Vagina (tissue), 2 donors: ENCODE measurements around the gene TYW5. TPM values are rescaled to one million over a fixed set of nuclear protein-coding genes. Genes with fewer than 3 reads are reported as not detected.

Experiments used
- DNase-seq, 2 donors: peaks; one replicate each; pipeline ENCODE4 v3.0.0-alpha.2; 2017; ENCODE audit errors: extremely low spot score in 2 of 2
- H3K27ac ChIP-seq: fragments of 200-600 bp; sonication (generic); one replicate; pipeline ENCODE4 v1.5.1; 2019
- H3K27me3 ChIP-seq: fragments of 200-600 bp; sonication (generic); one replicate; pipeline ENCODE4 v1.5.1; 2019
- H3K36me3 ChIP-seq, 2 donors: fragments of 200-600 bp; sonication (generic); one replicate each; pipeline ENCODE4 v1.5.1; 2017 to 2019
- H3K4me1 ChIP-seq: fragments of 200-600 bp; sonication (generic); one replicate; pipeline ENCODE4 v1.5.1; 2019
- H3K4me3 ChIP-seq, 2 donors: fragments of 200-600 bp; sonication (generic); 1 replicate in 1 of 2; 2 replicates in 1 of 2; pipeline ENCODE4 v1.5.1; 2016 to 2019
- H3K9me3 ChIP-seq: fragments of 200-600 bp; sonication (generic); one replicate; pipeline ENCODE4 v1.5.1; 2019
- POLR2A ChIP-seq, 2 donors: fragments of 450-650 bp; IDR thresholded peaks; one replicate each; pipeline ENCODE4 v1.6.1; 2017; ENCODE audit warnings: antibody characterized with exemption in 2 of 2, mild to moderate bottlenecking in 2 of 2, moderate library complexity in 2 of 2
- POLR2AphosphoS5 ChIP-seq, 2 donors: sonication (generic); formaldehyde crosslinking; IDR thresholded peaks; one replicate each; pipeline ENCODE4 v1.9.0; 2017; ENCODE audit warnings: antibody characterized with exemption in 2 of 2, mild to moderate bottlenecking in 2 of 2, low read depth in 1 of 2; ENCODE audit not compliant: insufficient read depth in 1 of 2
- intact Hi-C: fragments of 100-400 bp; cut with DNase I; formaldehyde crosslinking; loops from one replicate; pipeline ENCODE4 v1.15.1; 2023
- total RNA-seq: library from RNA; depleted of rRNA; stranded (reverse); fragments of >200 nt; gene quantifications from one replicate; pipeline ENCODE4 v1.2.3, GENCODE V29; 2016
- TF ChIP-seq, protein P1 (sequence below), 3 experiments: fragments of 450-650 bp in 2 of 3; fragments of 200-600 bp in 1 of 3; sonication (generic) in 1 of 3; IDR thresholded peaks; one replicate each; pipeline ENCODE4 v1.5.1; 2017 to 2019; ENCODE audit warnings: antibody characterized with exemption in 3 of 3, mild to moderate bottlenecking in 2 of 3, moderate library complexity in 2 of 3

Gene TYW5
- total RNA-seq, 1 donor from 2014 or later: 5.2 TPM

DNA sequence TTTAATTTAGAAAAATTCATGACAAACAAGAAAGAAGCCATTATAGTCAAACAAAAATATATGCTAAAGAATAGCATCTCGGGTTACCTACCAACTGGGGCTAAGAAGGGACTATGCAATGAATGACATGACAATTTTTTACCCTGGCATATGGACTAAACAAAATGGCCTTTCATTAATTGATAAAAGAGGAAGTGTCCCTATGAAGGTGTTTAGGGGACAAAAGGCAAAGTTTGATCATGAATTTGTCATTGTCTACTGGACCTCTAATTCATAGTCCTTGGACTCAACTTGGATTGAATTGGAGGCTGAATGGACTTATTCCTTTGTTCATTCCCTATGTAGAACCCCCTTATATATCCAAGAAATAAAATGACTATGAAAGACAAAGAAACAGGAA, 12.8 kb upstream of the TYW5 start:
- Histone ChIP-seq H3K4me3 (no peak overlapping the region), H3K9me3 (no peaks in the 10 kb centered on the region), H3K4me1 (no peaks in the 10 kb centered on the region), H3K27me3 (no peaks in the 10 kb centered on the region), H3K27ac (no peak overlapping the region), H3K36me3 (peaks cover 0 to 17% of the 10 kb centered on the region in 2 donors)
- no peak for TF ChIP-seq POLR2AphosphoS5 (IDR thresholded peaks at IDR 0.05; ENCODE audit: insufficient read depth in 1 of 2, low read depth in 1 of 2)
- no peak for TF ChIP-seq POLR2A (IDR thresholded peaks at IDR 0.05)
- TF ChIP-seq, protein P1, sequence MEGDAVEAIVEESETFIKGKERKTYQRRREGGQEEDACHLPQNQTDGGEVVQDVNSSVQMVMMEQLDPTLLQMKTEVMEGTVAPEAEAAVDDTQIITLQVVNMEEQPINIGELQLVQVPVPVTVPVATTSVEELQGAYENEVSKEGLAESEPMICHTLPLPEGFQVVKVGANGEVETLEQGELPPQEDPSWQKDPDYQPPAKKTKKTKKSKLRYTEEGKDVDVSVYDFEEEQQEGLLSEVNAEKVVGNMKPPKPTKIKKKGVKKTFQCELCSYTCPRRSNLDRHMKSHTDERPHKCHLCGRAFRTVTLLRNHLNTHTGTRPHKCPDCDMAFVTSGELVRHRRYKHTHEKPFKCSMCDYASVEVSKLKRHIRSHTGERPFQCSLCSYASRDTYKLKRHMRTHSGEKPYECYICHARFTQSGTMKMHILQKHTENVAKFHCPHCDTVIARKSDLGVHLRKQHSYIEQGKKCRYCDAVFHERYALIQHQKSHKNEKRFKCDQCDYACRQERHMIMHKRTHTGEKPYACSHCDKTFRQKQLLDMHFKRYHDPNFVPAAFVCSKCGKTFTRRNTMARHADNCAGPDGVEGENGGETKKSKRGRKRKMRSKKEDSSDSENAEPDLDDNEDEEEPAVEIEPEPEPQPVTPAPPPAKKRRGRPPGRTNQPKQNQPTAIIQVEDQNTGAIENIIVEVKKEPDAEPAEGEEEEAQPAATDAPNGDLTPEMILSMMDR (IDR thresholded peaks at IDR 0.05): no peak
- intact Hi-C loops: no loop called here
- no peak for DNase-seq

DNA sequence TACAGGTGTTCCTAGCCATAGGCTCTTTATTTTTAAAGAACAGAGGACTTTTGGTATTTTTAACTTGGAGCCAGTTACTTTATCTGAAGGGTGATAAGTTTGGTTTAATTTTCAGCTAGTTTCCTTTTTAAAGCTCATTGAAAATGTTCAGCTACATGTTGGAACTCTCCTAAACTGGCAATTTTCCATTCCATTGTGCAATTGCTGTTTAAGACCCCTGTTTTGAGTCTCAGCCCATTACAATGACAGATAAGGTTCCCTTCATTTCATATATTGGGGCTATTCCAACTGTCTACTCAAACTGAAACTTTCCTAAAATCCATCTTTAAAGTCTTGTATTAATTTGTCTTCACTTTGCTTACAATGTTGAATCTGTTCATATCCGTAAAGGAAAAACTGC, 11.7 kb upstream of the TYW5 start:
- Histone ChIP-seq H3K4me3 (no peak overlapping the region), H3K36me3 (peaks cover 0 to 25% of the 10 kb centered on the region in 2 donors), H3K9me3 (no peaks in the 10 kb centered on the region), H3K27ac (no peak overlapping the region), H3K4me1 (no peaks in the 10 kb centered on the region), H3K27me3 (no peaks in the 10 kb centered on the region)
- intact Hi-C loops: no loop called here
- TF ChIP-seq, protein P1 (IDR thresholded peaks at IDR 0.05): no peak
- TF ChIP-seq POLR2AphosphoS5 (IDR thresholded peaks at IDR 0.05; ENCODE audit: insufficient read depth in 1 of 2, low read depth in 1 of 2) (no peak), POLR2A (IDR thresholded peaks at IDR 0.05) (no peak)
- DNase-seq: no peak

DNA sequence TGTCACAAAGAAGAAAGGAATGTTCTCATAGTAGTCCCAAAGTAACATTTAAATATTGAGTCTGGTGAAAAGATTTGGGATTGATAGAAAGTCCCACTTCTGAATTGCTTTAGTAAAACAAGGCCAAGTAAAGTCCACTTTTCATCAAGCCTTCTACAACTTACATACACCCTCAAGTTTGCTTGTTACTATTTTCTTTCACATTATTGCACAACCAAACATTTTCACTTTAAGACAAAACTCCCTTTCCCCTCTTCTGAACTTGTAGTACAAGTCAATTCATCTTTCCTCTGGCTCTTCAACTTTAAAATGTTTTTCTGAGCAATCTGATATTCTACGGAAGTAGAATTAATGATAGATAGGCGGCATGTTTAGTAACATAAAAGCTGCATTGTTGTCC, 11.1 kb upstream of the TYW5 start:
- DNase-seq: no peak
- intact Hi-C loops: no loop called here
- Histone ChIP-seq H3K4me1 (no peaks in the 10 kb centered on the region), H3K9me3 (no peaks in the 10 kb centered on the region), H3K36me3 (peaks cover 0 to 31% of the 10 kb centered on the region in 2 donors), H3K4me3 (no peak overlapping the region), H3K27me3 (no peaks in the 10 kb centered on the region), H3K27ac (no peak overlapping the region)
- no peak for TF ChIP-seq POLR2AphosphoS5 (IDR thresholded peaks at IDR 0.05; ENCODE audit: insufficient read depth in 1 of 2, low read depth in 1 of 2)
- no peak for TF ChIP-seq POLR2A (IDR thresholded peaks at IDR 0.05)
- TF ChIP-seq, protein P1 (IDR thresholded peaks at IDR 0.05): no peak

DNA sequence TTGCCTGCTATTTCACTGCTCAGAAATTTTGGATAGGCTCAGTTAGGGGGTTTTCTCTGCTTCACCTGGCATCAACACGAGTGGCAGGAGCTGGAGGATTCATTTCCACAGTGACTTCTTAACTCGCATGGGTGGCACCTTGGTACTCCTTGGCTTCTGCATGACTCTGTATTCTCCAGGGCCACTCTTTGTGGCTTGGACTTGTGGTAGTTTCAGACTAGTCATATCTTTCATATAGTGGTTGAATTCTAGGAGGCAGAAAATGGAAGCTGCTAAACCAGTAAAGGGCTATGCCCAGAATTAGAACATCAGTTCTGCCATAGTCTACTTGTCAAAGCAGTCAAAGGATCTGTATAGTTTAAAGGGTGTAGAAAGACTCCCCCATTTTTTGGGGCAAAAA, 6.9 kb upstream of the TYW5 start:
- H3K27ac ChIP-seq: no peak overlapping the region
- H3K4me1 ChIP-seq: peaks cover 13% of the 10 kb centered on the region
- DNase-seq: no peak
- H3K9me3 ChIP-seq: no peaks in the 10 kb centered on the region
- TF ChIP-seq, protein P1 (IDR thresholded peaks at IDR 0.05): no peak
- TF ChIP-seq POLR2AphosphoS5 (IDR thresholded peaks at IDR 0.05; ENCODE audit: insufficient read depth in 1 of 2, low read depth in 1 of 2): no peak
- TF ChIP-seq POLR2A (IDR thresholded peaks at IDR 0.05): no peak
- H3K36me3 ChIP-seq: peaks cover 0 to 52% of the 10 kb centered on the region in 2 donors
- H3K27me3 ChIP-seq: no peaks in the 10 kb centered on the region
- H3K4me3 ChIP-seq: no peak overlapping the region
- intact Hi-C loops: no loop called here

DNA sequence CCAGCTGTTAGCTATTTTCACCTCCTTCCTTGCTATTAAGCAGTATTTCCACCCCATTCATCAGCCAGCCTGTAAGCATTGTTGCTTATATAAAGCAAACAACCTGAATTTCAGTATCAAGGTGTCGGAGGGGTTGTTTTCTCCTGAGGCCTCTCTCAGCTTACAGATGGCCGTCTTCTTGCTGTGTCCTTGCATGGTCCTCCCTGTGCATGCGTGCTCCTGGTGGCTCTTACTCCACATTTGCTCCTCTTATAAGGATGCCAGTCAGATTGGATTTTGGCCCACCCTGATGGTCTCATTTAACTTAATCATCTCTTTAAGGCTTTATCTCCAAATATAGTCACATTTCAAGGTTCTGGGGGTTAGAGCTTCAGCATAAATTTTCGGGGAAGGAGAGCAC, 2.7 kb upstream of the TYW5 start:
- intact Hi-C loops: no loop called here
- H3K4me3 ChIP-seq: no peak overlapping the region
- H3K36me3 ChIP-seq: peaks cover 0 to 35% of the 10 kb centered on the region in 2 donors
- H3K27ac ChIP-seq: no peak overlapping the region
- TF ChIP-seq POLR2AphosphoS5 (IDR thresholded peaks at IDR 0.05; ENCODE audit: insufficient read depth in 1 of 2, low read depth in 1 of 2): no peak
- TF ChIP-seq POLR2A (IDR thresholded peaks at IDR 0.05): no peak
- TF ChIP-seq, protein P1 (IDR thresholded peaks at IDR 0.05): no peak
- no peaks in the 10 kb centered on the region for H3K9me3 ChIP-seq
- DNase-seq: no peak
- H3K4me1 ChIP-seq: peaks cover 41% of the 10 kb centered on the region
- H3K27me3 ChIP-seq: no peaks in the 10 kb centered on the region
